Endothelial cell of umbilical vein (primary cell): ENCODE data around the gene ALB. TPM values are rescaled to one million over a fixed set of nuclear protein-coding genes. Genes with fewer than 3 reads are reported as not detected.

ENCODE experiments used
- BruUV-seq: library from RNA; stranded (reverse); fragments of 400-500 nt; replicated peaks from 2 replicates; lab custom pipeline; 2021; lab: Mats Ljungman, UMichigan
- CTCF ChIA-PET: fragments of 300-600, 350-600 bp; sonication (Branson Sonifier 250); formaldehyde crosslinking; loops from one replicate; lab custom pipeline; 2021; ENCODE audit warnings: antibody characterized with exemption, inconsistent platforms; lab: Charles Lee
- POLR2A ChIA-PET: fragments of 300-600, 350-600 bp; sonication (Branson Sonifier 250); formaldehyde crosslinking; loops from one replicate; lab custom pipeline; 2021; ENCODE audit warnings: antibody characterized with exemption, inconsistent platforms; lab: Charles Lee
- DNase-seq: peaks from one replicate; pipeline ENCODE4 v3.0.0-alpha.2; 2011; ENCODE audit warnings: low read depth, low spot score
- FAIRE-seq: peaks from 2 replicates; lab custom pipeline; 2011; peaks lifted over from hg19 to GRCh38; lab: Jason Lieb, UNC
- H2AFZ ChIP-seq: 2 replicates; pipeline ENCODE4 v1.6.0; 2012; ENCODE audit warnings: low read depth, low read length, control low read depth, inconsistent platforms
- H3K27ac ChIP-seq: 2 replicates; pipeline ENCODE4 v1.5.1; 2011; ENCODE audit warnings: low read depth, mild to moderate bottlenecking, control low read depth, low read length, moderate library complexity; ENCODE audit not compliant: insufficient read depth
- H3K27me3 ChIP-seq, 2 experiments: 2 replicates each; pipeline versions ENCODE4 v1.6.0 to v1.6.1; 2011; ENCODE audit warnings: low read length in 2 of 2, mixed read lengths in 1 of 2; ENCODE audit not compliant: control insufficient read depth in 2 of 2, insufficient read depth in 2 of 2
- H3K36me3 ChIP-seq, 2 experiments: 2 replicates in 1 of 2; 3 replicates in 1 of 2; pipeline ENCODE4 v1.5.1; 2011; ENCODE audit warnings: low read length in 2 of 2, mild to moderate bottlenecking in 1 of 2, moderate library complexity in 1 of 2; ENCODE audit not compliant: control insufficient read depth in 2 of 2, insufficient read depth in 2 of 2; ENCODE audit errors: extremely low read depth in 1 of 2
- H3K4me1 ChIP-seq: 3 replicates; pipeline ENCODE4 v1.5.1; 2011; ENCODE audit warnings: mild to moderate bottlenecking, low read length; ENCODE audit not compliant: control insufficient read depth, insufficient read depth; ENCODE audit errors: extremely low read depth
- H3K4me2 ChIP-seq: 2 replicates; pipeline ENCODE4 v1.6.1; 2011; ENCODE audit warnings: low read length, control low read depth, mixed read lengths; ENCODE audit not compliant: insufficient read depth
- H3K4me3 ChIP-seq, 3 experiments: fragments of 200-600 bp in 1 of 3; sonication (generic), shearing (Covaris generic) in 1 of 3; replicated peaks in 1 of 3; 2 replicates each; pipeline ENCODE4 v1.5.1; 2011 to 2016; ENCODE audit warnings: control low read depth in 3 of 3, low read length in 3 of 3, mild to moderate bottlenecking in 2 of 3, inconsistent platforms in 1 of 3, low read depth in 1 of 3, moderate library complexity in 1 of 3; ENCODE audit not compliant: insufficient read depth in 1 of 3
- H3K79me2 ChIP-seq: 2 replicates; pipeline ENCODE4 v1.6.0; 2012; ENCODE audit warnings: low read length, inconsistent platforms; ENCODE audit not compliant: control insufficient read depth, insufficient read depth
- H3K9ac ChIP-seq: replicated peaks from 2 replicates; pipeline ENCODE3; 2011; ENCODE audit warnings: low read length, control low read depth; ENCODE audit not compliant: insufficient read depth; ENCODE audit errors: extremely low read depth
- H3K9me1 ChIP-seq: replicated peaks from 3 replicates; pipeline ENCODE4 v1.6.0; 2011; ENCODE audit warnings: mild to moderate bottlenecking, low read length; ENCODE audit not compliant: control insufficient read depth, insufficient read depth; ENCODE audit errors: extremely low read depth
- H3K9me3 ChIP-seq: replicated peaks from 2 replicates; pipeline ENCODE4 v1.5.1; 2012; ENCODE audit warnings: low read length, inconsistent platforms; ENCODE audit not compliant: control insufficient read depth, insufficient read depth
- H4K20me1 ChIP-seq: replicated peaks from 2 replicates; pipeline ENCODE3; 2011; ENCODE audit warnings: mild to moderate bottlenecking, low read length; ENCODE audit not compliant: control insufficient read depth, insufficient read depth; ENCODE audit errors: extremely low read depth
- CTCF ChIP-seq, 2 donors: IDR thresholded peaks; 1 replicate in 1 of 2; 2 replicates in 1 of 2; pipeline ENCODE4 v1.5.1; 2011; ENCODE audit warnings: low read length in 2 of 2, mild to moderate bottlenecking in 2 of 2, moderate library complexity in 2 of 2, control low read depth in 1 of 2, inconsistent platforms in 1 of 2, low read depth in 1 of 2; ENCODE audit not compliant: insufficient read depth in 1 of 2; ENCODE audit errors: extremely low read depth in 1 of 2
- EZH2 ChIP-seq: IDR thresholded peaks from 2 replicates; pipeline ENCODE4 v1.6.1; 2012; ENCODE audit warnings: borderline replicate concordance, low read depth, mild to moderate bottlenecking, moderate library complexity, low read length, inconsistent platforms; ENCODE audit not compliant: severe bottlenecking
- FOS ChIP-seq: IDR thresholded peaks from 2 replicates; pipeline ENCODE4 v1.6.1; 2011; ENCODE audit warnings: mild to moderate bottlenecking, low read length, moderate library complexity, borderline replicate concordance; ENCODE audit not compliant: insufficient read depth
- GATA2 ChIP-seq: IDR thresholded peaks from 2 replicates; pipeline ENCODE4 v1.7.0; 2011; ENCODE audit warnings: low read depth, mild to moderate bottlenecking, moderate library complexity, mixed read lengths, low read length; ENCODE audit not compliant: insufficient read length, insufficient read depth
- JUN ChIP-seq: IDR thresholded peaks from 2 replicates; pipeline ENCODE4 v1.6.1; 2011; ENCODE audit warnings: borderline replicate concordance, low read depth; ENCODE audit not compliant: insufficient read length, insufficient read depth
- MAX ChIP-seq: IDR thresholded peaks from 2 replicates; pipeline ENCODE4 v1.6.1; 2011; ENCODE audit not compliant: insufficient read depth, insufficient read length
- MYC ChIP-seq: IDR thresholded peaks from one replicate; pipeline ENCODE4 v1.6.1; 2011; ENCODE audit warnings: mild to moderate bottlenecking, low read depth, low read length
- POLR2A ChIP-seq: IDR thresholded peaks from 2 replicates; pipeline ENCODE4 v1.6.1; 2012; ENCODE audit warnings: low read depth, mild to moderate bottlenecking, control low read depth, low read length
- POLR2AphosphoS5 ChIP-seq: IDR thresholded peaks from 2 replicates; pipeline ENCODE4 v1.6.1; 2012; ENCODE audit warnings: low read depth, mild to moderate bottlenecking, control low read depth, low read length, moderate library complexity; ENCODE audit not compliant: insufficient read depth
- dilution Hi-C: fragments of 300-500 bp; cut with MboI; formaldehyde crosslinking; loops from one replicate; pipeline ENCODE4 v1.15.0; 2019; ENCODE audit warnings: low sequenced_read_pairs; ENCODE audit not compliant: extremely low pct_ligation_motif_present
- intact Hi-C: fragments of 100-400 bp; cut with micrococcal nuclease; formaldehyde crosslinking; loops from one replicate; pipeline ENCODE4 v1.10.0; 2022
- polyA plus RNA-seq, 4 experiments: library from polyadenylated mRNA; depleted of rRNA in 3 of 4; stranded (reverse) in 3 of 4; unstranded in 1 of 4; fragments of >200 nt; gene quantifications; 2 replicates each; pipeline versions ENCODE4 v1.2.1 to v1.2.3, GENCODE V29; 2011 to 2012; ENCODE audit warnings: missing spikeins in 1 of 4
- total RNA-seq: library from RNA; stranded (reverse); gene quantifications from 2 replicates; pipeline ENCODE4 v1.2.3, GENCODE V29; 2021

The ALB gene
- total and polyA plus RNA-seq, 2 donors (not counting 3 experiments of a cell fraction or from before 2014, with no cell fraction given) = not detected

- intact Hi-C loops = no loop called here
- DNase-seq (no peak), FAIRE-seq (no peak)
- H3K9me1 ChIP-seq = no peaks in the 10 kb centered on the region
- H3K9ac ChIP-seq = no peak overlapping the region
- H3K79me2 ChIP-seq = no peaks in the 10 kb centered on the region
- no peaks in the 10 kb centered on the region for H4K20me1 ChIP-seq
- no peaks in the 10 kb centered on the region for H3K36me3 ChIP-seq
- H3K4me2 ChIP-seq = no peak overlapping the region
- BruUV-seq = no TSS peak
- TF ChIP-seq POLR2A = no peak
- TF ChIP-seq MYC = no peak
- TF ChIP-seq JUN = no peak
- TF ChIP-seq EZH2 = no peak
- no peak for TF ChIP-seq MAX
- no peak for TF ChIP-seq GATA2
- no peak for TF ChIP-seq FOS
- no peak for TF ChIP-seq POLR2AphosphoS5
- no peak for TF ChIP-seq CTCF (IDR thresholded peaks at IDR 0.05; ENCODE audit: extremely low read depth in 1 of 2, insufficient read depth in 1 of 2, low read depth in 1 of 2, low read length in 2 of 2)
- POLR2A ChIA-PET = no interaction called here
- no peaks in the 10 kb centered on the region for H3K4me1 ChIP-seq
- no peak overlapping the region for H2AFZ ChIP-seq
- no peaks in the 10 kb centered on the region for H3K9me3 ChIP-seq
- H3K27me3 ChIP-seq = peaks cover 0 to 5% of the 10 kb centered on the region in 2 experiments
- dilution Hi-C loops = no loop called here
- CTCF ChIA-PET = no interaction called here
- no peak overlapping the region for H3K4me3 ChIP-seq
- no peak overlapping the region for H3K27ac ChIP-seq
These were observed 7.8 kb upstream of the ALB start for GRCh38 chr4:73396304-73396703.
